BLaER1 treated with 17β-estradiol and CSF1 and Interleukin-3, amounts not matched to agents 10 nM and 100 nM (cell line): ENCODE data around the gene GNGT2.
A peak's percentile ranks its signal among the peaks of the same experiment; 100 is the strongest.

Source experiments
- H3K27ac ChIP-seq, 11 experiments: shearing (Covaris generic); formaldehyde crosslinking; 2 replicates each; pipeline ENCODE4 v1.8.1; 2022
- H3K27me3 ChIP-seq, 11 experiments: shearing (Covaris generic); formaldehyde crosslinking; 2 replicates each; pipeline ENCODE4 v1.8.1; 2022
- H3K36me3 ChIP-seq, 11 experiments: shearing (Covaris generic); formaldehyde crosslinking; 2 replicates each; pipeline ENCODE4 v1.8.1; 2022
- H3K4me1 ChIP-seq, 10 experiments: shearing (Covaris generic); formaldehyde crosslinking; 2 replicates each; pipeline ENCODE4 v1.8.1; 2022
- H3K4me2 ChIP-seq, 11 experiments: shearing (Covaris generic); formaldehyde crosslinking; 2 replicates each; pipeline ENCODE4 v1.8.1; 2022
- H3K4me3 ChIP-seq, 10 experiments: shearing (Covaris generic); formaldehyde crosslinking; 2 replicates each; pipeline ENCODE4 v1.8.1; 2022
- H3K9ac ChIP-seq, 11 experiments: shearing (Covaris generic); formaldehyde crosslinking; 2 replicates each; pipeline ENCODE4 v1.8.1; 2022
- H3K9me3 ChIP-seq, 11 experiments: shearing (Covaris generic); formaldehyde crosslinking; replicated peaks in 1 of 11; 2 replicates each; pipeline ENCODE4 v1.8.1; 2022
- H4K20me1 ChIP-seq, 11 experiments: shearing (Covaris generic); formaldehyde crosslinking; 2 replicates each; pipeline ENCODE4 v1.8.1; 2022
- Cebpa-rat ChIP-seq, 11 experiments: shearing (Covaris generic); IDR thresholded peaks; 2 replicates each; pipeline ENCODE4 v1.8.1; 2022

Gene GNGT2

DNA sequence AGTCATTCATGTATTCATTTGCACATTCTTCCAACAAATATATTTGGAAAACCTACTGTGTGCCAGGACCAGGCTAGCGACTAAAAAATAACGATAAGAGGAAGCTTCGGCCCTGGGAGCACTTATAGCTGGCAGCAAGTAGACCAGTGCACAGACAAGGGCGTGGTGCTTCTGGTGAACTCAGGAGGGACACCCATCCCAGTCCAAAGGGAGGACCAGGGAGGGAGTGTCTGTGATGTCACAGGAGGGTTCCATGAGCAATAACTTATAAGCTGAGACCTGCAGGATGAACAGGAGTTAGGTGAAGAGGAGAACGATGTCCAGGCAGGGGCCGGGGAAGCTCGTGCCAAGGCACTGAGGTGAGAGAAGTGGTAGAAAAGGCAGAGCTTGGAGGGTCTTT is 37.6 kb upstream of the GNGT2 start:
- H3K27ac ChIP-seq, result no peak overlapping the region
- no peaks in the 10 kb centered on the region for H4K20me1 ChIP-seq
- no peak for TF ChIP-seq Cebpa-rat (IDR thresholded peaks at IDR 0.05)
- peak overlapping the region in 6 of 11 experiments; percentile 76 to 91 (median 84); a peak in 11 of 22 replicates for H3K4me2 ChIP-seq
- no peaks in the 10 kb centered on the region for H3K9me3 ChIP-seq
- H3K36me3 ChIP-seq, result no peaks in the 10 kb centered on the region
- peaks cover 8 to 59% (median 45%) of the 10 kb centered on the region in 10 experiments; a peak in 19 of 20 replicates for H3K4me1 ChIP-seq
- no peak overlapping the region for H3K4me3 ChIP-seq
- H3K9ac ChIP-seq, result no peak overlapping the region
- no peaks in the 10 kb centered on the region for H3K27me3 ChIP-seq

DNA sequence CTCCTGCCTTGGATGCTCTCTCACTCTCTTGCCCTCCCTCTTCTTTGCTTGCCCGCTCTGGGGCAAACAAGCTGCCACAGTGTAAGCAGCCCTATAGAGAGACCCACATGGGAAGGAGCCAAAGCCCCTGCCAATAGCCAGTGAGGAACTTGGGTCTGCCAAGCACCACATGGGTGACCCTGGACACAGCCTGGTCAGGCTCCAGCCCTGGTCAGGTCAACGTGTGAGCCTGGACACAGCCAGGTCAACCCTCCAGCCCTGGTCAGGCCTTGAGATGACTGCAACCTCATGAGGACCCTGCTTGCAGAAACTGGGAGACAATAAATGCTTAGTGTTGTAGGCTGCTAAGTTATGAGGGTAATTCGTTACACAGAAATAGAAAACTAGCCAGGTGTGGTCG is 34.5 kb upstream of the GNGT2 start:
- peaks cover 8 to 29% (median 21%) of the 10 kb centered on the region in 10 experiments; a peak in 18 of 20 replicates for H3K4me1 ChIP-seq
- H3K4me3 ChIP-seq, result no peak overlapping the region
- no peaks in the 10 kb centered on the region for H3K9me3 ChIP-seq
- no peak overlapping the region for H3K27ac ChIP-seq
- H4K20me1 ChIP-seq, result no peaks in the 10 kb centered on the region
- H3K4me2 ChIP-seq, result no peak overlapping the region
- TF ChIP-seq Cebpa-rat (IDR thresholded peaks at IDR 0.05), result no peak
- no peak overlapping the region for H3K9ac ChIP-seq
- H3K36me3 ChIP-seq, result no peaks in the 10 kb centered on the region
- H3K27me3 ChIP-seq, result no peaks in the 10 kb centered on the region

DNA sequence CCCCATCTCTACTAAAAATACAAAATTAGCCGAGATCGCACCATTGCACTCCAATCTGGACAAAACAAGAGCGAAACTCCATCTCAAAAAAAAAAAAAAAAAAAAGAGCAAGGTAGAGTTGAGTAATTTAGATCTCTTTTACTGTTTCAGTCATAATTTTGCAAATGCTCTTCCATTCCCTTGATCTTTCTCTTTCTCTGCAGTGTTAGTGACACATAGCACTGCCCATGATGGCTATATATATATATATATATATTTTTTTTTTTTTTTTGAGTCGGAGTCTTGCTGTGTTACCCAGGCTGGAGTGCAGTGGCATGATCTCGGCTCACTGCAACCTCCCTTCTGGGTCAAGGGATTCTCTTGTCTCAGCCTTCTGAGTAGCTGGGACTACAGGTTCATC is 32.4 kb upstream of the GNGT2 start:
- H3K27ac ChIP-seq, result no peak overlapping the region
- H3K36me3 ChIP-seq, result no peaks in the 10 kb centered on the region
- no peak overlapping the region for H3K4me2 ChIP-seq
- no peak for TF ChIP-seq Cebpa-rat (IDR thresholded peaks at IDR 0.05)
- peaks cover 0 to 9% (median 2%) of the 10 kb centered on the region in 10 experiments; a peak in 11 of 20 replicates for H3K4me1 ChIP-seq
- H3K4me3 ChIP-seq, result no peak overlapping the region
- no peaks in the 10 kb centered on the region for H4K20me1 ChIP-seq
- H3K27me3 ChIP-seq, result no peaks in the 10 kb centered on the region
- no peaks in the 10 kb centered on the region for H3K9me3 ChIP-seq
- H3K9ac ChIP-seq, result no peak overlapping the region

DNA sequence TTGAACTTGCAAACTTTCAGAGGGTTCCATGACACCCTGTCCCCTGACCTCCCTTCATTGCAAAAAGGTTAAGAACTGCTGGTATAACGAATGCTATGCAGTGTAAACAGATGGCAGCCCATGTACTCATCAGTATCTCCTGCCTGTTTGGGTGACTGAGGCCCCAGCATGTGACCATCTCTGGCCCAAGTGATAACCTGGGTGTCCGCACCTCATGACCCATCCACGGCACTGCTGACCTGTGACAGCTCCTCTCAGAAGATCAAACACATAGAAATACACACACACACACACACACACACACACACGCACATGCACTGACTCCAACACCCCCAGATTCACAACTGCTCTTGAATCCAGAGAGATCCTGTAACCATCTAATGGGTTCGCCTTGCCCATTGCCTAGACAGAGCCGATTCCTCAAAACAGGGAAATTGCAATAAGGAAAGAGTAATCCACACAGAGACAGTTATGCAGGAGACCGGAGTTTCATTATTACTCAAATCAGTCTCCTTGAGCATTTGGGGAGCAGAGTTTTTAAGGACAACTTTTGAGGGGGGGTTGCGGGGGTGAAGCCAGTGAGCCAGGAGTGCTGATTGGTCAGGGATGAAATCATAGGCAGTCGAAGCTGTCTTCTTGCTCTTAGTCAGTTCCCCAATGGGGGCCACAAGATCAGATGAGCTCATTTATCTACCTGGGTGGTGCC is 31.5 kb upstream of the GNGT2 start:
- no peaks in the 10 kb centered on the region for H3K36me3 ChIP-seq
- H3K4me1 ChIP-seq, result peaks cover 0 to 3% (median 0%) of the 10 kb centered on the region in 10 experiments; a peak in 1 of 20 replicates
- no peaks in the 10 kb centered on the region for H3K9me3 ChIP-seq
- no peak overlapping the region for H3K9ac ChIP-seq
- no peak for TF ChIP-seq Cebpa-rat (IDR thresholded peaks at IDR 0.05)
- no peaks in the 10 kb centered on the region for H4K20me1 ChIP-seq
- H3K27ac ChIP-seq, result no peak overlapping the region
- H3K4me2 ChIP-seq, result no peak overlapping the region
- no peaks in the 10 kb centered on the region for H3K27me3 ChIP-seq
- no peak overlapping the region for H3K4me3 ChIP-seq

DNA sequence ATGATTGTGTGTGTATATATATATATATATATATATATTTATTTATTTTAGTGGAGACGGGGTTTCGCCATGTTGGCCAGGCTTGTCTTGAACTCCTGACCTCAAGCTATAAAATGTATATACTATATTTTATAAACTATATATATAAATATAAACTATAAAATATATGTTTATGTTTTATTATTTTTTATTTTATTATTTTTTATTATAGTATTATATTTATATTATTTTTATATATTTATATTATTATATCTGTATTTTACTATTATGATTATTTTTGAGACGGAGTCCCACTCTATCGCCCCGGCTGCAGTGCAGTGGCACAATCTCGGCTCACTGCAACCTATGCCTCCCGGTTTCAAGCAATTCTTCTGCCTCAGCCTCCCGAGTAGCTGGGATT is 30.7 kb upstream of the GNGT2 start:
- no peaks in the 10 kb centered on the region for H3K36me3 ChIP-seq
- H3K4me3 ChIP-seq, result no peak overlapping the region
- H3K9me3 ChIP-seq, result no peaks in the 10 kb centered on the region
- no peak for TF ChIP-seq Cebpa-rat (IDR thresholded peaks at IDR 0.05)
- H3K9ac ChIP-seq, result no peak overlapping the region
- no peaks in the 10 kb centered on the region for H4K20me1 ChIP-seq
- H3K4me1 ChIP-seq, result 0 out of 20 replicates have a peak, but pooled peaks cover 0 to 3% (median 0%) of the 10 kb centered on the region in 10 experiments
- no peak overlapping the region for H3K4me2 ChIP-seq
- no peaks in the 10 kb centered on the region for H3K27me3 ChIP-seq
- H3K27ac ChIP-seq, result no peak overlapping the region

DNA sequence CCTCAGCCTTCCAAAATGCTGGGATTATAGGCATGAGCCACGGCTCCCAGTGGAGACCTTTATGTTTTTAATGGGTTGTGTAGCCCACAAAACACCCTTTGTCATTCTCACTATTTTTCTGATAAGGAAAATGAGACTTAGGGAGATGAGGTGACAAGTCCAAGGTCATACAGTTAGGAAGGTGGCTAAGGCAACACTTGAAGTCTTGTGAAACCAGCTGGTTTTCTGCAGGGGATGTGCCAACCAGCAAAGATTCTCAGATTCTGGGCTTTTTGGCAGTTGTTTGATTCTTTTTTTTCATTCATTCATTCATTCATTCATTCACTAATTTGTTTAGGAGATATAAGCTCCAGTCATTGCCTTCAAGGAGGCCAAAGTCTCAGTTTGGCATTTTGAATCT is 30.2 kb upstream of the GNGT2 start:
- Histone ChIP-seq H3K9me3 (no peaks in the 10 kb centered on the region), H3K4me1 (peaks cover 0 to 7% (median under 1%) of the 10 kb centered on the region in 10 experiments; a peak in 9 of 20 replicates), H3K27ac (no peak overlapping the region), H3K36me3 (no peaks in the 10 kb centered on the region), H3K4me3 (no peak overlapping the region), H4K20me1 (no peaks in the 10 kb centered on the region), H3K4me2 (no peak overlapping the region), H3K27me3 (no peaks in the 10 kb centered on the region), H3K9ac (no peak overlapping the region)
- no peak for TF ChIP-seq Cebpa-rat (IDR thresholded peaks at IDR 0.05)

DNA sequence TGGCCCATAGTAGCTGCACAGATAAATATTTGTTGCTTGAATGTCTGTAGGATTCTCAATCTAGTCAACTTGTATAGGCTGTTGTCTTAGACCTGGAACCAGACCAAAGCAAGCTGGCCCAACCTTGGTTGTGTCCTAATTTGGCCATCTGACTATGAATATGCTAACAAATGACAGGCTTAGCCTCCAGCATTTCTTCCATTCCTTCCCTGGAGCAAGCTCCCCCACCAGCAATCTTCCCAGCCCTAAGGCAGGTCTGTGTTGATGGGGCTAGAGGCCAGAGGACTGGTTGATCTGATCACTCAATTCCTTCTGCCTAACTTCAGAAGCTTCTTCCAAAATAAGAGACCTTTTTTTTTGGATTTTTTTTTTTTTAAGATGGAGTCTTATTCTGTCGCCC is 29.6 kb upstream of the GNGT2 start:
- H3K4me2 ChIP-seq, result no peak overlapping the region
- TF ChIP-seq Cebpa-rat (IDR thresholded peaks at IDR 0.05), result no peak
- peaks cover 0 to 13% (median 3%) of the 10 kb centered on the region in 10 experiments; a peak in 10 of 20 replicates for H3K4me1 ChIP-seq
- H3K27me3 ChIP-seq, result no peaks in the 10 kb centered on the region
- H3K9ac ChIP-seq, result no peak overlapping the region
- H3K4me3 ChIP-seq, result no peak overlapping the region
- no peaks in the 10 kb centered on the region for H3K36me3 ChIP-seq
- H4K20me1 ChIP-seq, result no peaks in the 10 kb centered on the region
- H3K27ac ChIP-seq, result no peak overlapping the region
- H3K9me3 ChIP-seq, result no peaks in the 10 kb centered on the region

DNA sequence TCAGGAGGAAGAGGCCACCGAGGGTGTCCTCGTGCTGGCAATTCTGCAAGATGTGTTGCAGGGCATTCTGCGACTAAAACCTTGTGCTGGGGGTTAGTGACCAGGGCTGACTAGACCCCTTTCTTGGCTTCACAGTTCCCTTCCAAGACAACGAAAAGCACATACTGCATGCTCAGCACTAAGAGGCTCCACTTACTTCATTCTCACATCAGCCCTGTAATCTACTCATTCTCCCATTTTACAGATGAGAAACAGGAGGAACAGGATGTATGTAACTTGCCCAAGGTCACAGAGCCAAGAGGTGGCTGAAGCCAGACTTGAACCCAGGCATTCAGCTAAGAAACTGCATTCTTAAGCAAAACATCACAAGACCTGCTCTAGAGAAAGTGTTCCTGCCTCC is 25.5 kb upstream of the GNGT2 start:
- Histone ChIP-seq H3K36me3 (no peaks in the 10 kb centered on the region), H3K4me1 (peaks cover 4 to 24% (median 8%) of the 10 kb centered on the region in 10 experiments; a peak in 16 of 20 replicates), H3K4me2 (peak overlapping the region in 4 of 11 experiments; percentile 15 to 55 (median 26); a peak in 5 of 22 replicates), H4K20me1 (no peaks in the 10 kb centered on the region), H3K27ac (peak overlapping the region in 1 of 11 experiments; percentile 21; a peak in 2 of 22 replicates), H3K9ac (no peak overlapping the region), H3K27me3 (peaks cover 10 to 13% (median 12%) of the 10 kb centered on the region in 11 experiments), H3K9me3 (no peaks in the 10 kb centered on the region), H3K4me3 (no peak overlapping the region)
- no peak for TF ChIP-seq Cebpa-rat (IDR thresholded peaks at IDR 0.05)

DNA sequence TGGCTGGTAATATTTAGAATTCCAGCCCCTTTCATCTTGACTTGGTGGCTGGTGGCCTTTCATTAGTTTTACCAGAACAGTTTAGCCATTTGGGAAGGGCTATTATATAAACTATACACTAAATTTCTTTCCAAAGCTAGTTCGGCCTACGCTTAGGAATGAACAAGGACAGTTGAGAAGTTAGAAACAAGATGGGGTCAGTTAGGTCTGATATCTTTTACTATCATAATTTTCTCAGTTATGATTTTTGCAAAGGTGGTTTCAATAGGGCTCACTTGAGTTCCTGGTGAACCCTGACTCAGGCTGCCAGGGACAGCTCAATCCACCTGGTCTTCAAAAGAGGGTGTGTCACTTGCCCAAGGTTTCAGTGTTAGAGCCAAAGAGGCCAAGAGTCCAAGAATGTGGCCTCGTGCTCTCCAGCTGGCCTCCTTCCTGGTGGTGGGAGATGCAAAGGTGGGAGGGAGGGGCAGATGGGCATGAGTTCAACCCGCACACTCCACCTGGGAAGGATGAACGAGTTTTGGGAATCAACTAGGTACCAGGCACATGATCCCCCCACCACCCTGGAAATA is 24.2 kb upstream of the GNGT2 start:
- Histone ChIP-seq H4K20me1 (peaks cover 0 to 3% (median 0%) of the 10 kb centered on the region in 11 experiments; a peak in 1 of 22 replicates), H3K9ac (no peak overlapping the region), H3K27ac (no peak overlapping the region), H3K4me1 (peaks cover 12 to 32% (median 16%) of the 10 kb centered on the region in 10 experiments), H3K4me2 (peak overlapping the region in 1 of 11 experiments; percentile 55; a peak in 1 of 22 replicates), H3K27me3 (peaks cover 23 to 26% (median 25%) of the 10 kb centered on the region in 11 experiments), H3K9me3 (no peaks in the 10 kb centered on the region), H3K4me3 (no peak overlapping the region), H3K36me3 (no peaks in the 10 kb centered on the region)
- TF ChIP-seq Cebpa-rat (IDR thresholded peaks at IDR 0.05), result no peak
